GM12878 (cell line): ENCODE measurements around the gene KREMEN2. TPM values are rescaled to one million over a fixed set of nuclear protein-coding genes. Genes with fewer than 3 reads are reported as not detected.

Experiments
- ATAC-seq: fragments of 200-7000 bp; cut with Tn5 transposase; 3 replicates; pipeline ENCODE4 v1.9.1; 2020; ENCODE audit warnings: mild to moderate bottlenecking, moderate library complexity
- BruUV-seq: library from RNA; stranded (reverse); fragments of 400-500 nt; replicated peaks from 2 replicates; lab custom pipeline; 2021; lab: Mats Ljungman, UMichigan
- CTCF ChIA-PET: fragments of 300-600 bp; sonication (Branson Sonifier 250); formaldehyde crosslinking; extraction: SDS; loops from one replicate; lab custom pipeline; 2021; ENCODE audit warnings: inconsistent platforms; lab: Yijun Ruan, JAX
- POLR2A ChIA-PET: fragments of 350-600 bp; formaldehyde crosslinking; extraction: SDS; loops from one replicate; lab custom pipeline; 2021; ENCODE audit warnings: inconsistent platforms; lab: Charles Lee
- RAD21 ChIA-PET: fragments of 300-600 bp; sonication (Branson Sonifier 250); formaldehyde crosslinking; loops from one replicate; lab custom pipeline; 2023; ENCODE audit warnings: antibody characterized with exemption; ENCODE audit not compliant: unreplicated experiment; lab: Charles Lee
- SMC1A ChIA-PET: fragments of 300-600 bp; sonication (Branson Sonifier 250); formaldehyde crosslinking; loops from one replicate; lab custom pipeline; 2023; ENCODE audit not compliant: unreplicated experiment, uncharacterized antibody; lab: Charles Lee
- DNase-seq: peaks from one replicate; pipeline ENCODE4 v3.0.0-alpha.2; 2011; ENCODE audit warnings: low read depth, low spot score
- FAIRE-seq: peaks from 3 replicates; lab custom pipeline; 2011; peaks lifted over from hg19 to GRCh38; lab: Jason Lieb, UNC
- H2AFZ ChIP-seq: 2 replicates; pipeline ENCODE4 v1.6.0; 2011; ENCODE audit warnings: low read depth, low read length, control low read depth; ENCODE audit not compliant: control insufficient read depth
- H3K27ac ChIP-seq: 2 replicates; pipeline ENCODE4 v1.5.1; 2011; ENCODE audit warnings: control low read depth; ENCODE audit not compliant: control insufficient read depth, insufficient read depth
- H3K27me3 ChIP-seq, 2 experiments: replicated peaks in 1 of 2; 2 replicates each; pipeline versions ENCODE4 v1.6.0 to v1.6.1; 2011; ENCODE audit warnings: low read length in 1 of 2; ENCODE audit not compliant: control insufficient read depth in 2 of 2, insufficient read depth in 2 of 2
- H3K36me3 ChIP-seq, 2 experiments: 2 replicates each; pipeline ENCODE4 v1.5.1; 2011; ENCODE audit warnings: low read length in 1 of 2; ENCODE audit not compliant: control insufficient read depth in 2 of 2, insufficient read depth in 2 of 2
- H3K4me1 ChIP-seq: 2 replicates; pipeline ENCODE4 v1.6.1; 2011; ENCODE audit warnings: mild to moderate bottlenecking, low read length, moderate library complexity, mixed read lengths; ENCODE audit not compliant: control insufficient read depth, insufficient read depth
- H3K4me2 ChIP-seq: 2 replicates; pipeline ENCODE4 v1.6.0; 2011; ENCODE audit warnings: control low read depth; ENCODE audit not compliant: control insufficient read depth, insufficient read depth
- H3K4me3 ChIP-seq: fragments of 200-600 bp; sonication (generic); 2 replicates; pipeline ENCODE4 v1.5.1; 2016
- H3K79me2 ChIP-seq: 2 replicates; pipeline ENCODE4 v1.6.0; 2011; ENCODE audit warnings: low read length; ENCODE audit not compliant: control insufficient read depth, insufficient read depth
- H3K9ac ChIP-seq: 2 replicates; pipeline ENCODE4 v1.8.0; 2011; ENCODE audit warnings: low read length, control low read depth, mixed read lengths; ENCODE audit not compliant: control insufficient read depth, insufficient read depth
- H3K9me3 ChIP-seq: replicated peaks from 3 replicates; pipeline ENCODE4 v1.5.1; 2011; ENCODE audit warnings: mild to moderate bottlenecking, low read length; ENCODE audit not compliant: control insufficient read depth, insufficient read depth
- H4K20me1 ChIP-seq: 2 replicates; pipeline ENCODE4 v1.6.0; 2011; ENCODE audit not compliant: control insufficient read depth, insufficient read depth
- BCL11A ChIP-seq: IDR thresholded peaks from 2 replicates; pipeline ENCODE4 v1.6.1; 2011; ENCODE audit warnings: low read depth, low read length
- NFYB ChIP-seq: IDR thresholded peaks from 2 replicates; pipeline ENCODE4 v1.6.1; 2011; ENCODE audit warnings: low read depth, mild to moderate bottlenecking, low read length, improper control_type of control experiment, moderate library complexity; ENCODE audit not compliant: insufficient read depth
- RB1 ChIP-seq: fragments of 450-650 bp; formaldehyde crosslinking; IDR thresholded peaks from 2 replicates; pipeline ENCODE4 v1.6.1; 2017; ENCODE audit warnings: mild to moderate bottlenecking, borderline replicate concordance
- RUNX3 ChIP-seq: IDR thresholded peaks from 2 replicates; pipeline ENCODE4 v1.6.1; 2012; ENCODE audit warnings: low read length, inconsistent platforms
- SREBF1 ChIP-seq: IDR thresholded peaks from 2 replicates; pipeline ENCODE4 v1.6.1; 2012; ENCODE audit warnings: mild to moderate bottlenecking, low read length
- TCF12 ChIP-seq: IDR thresholded peaks from 2 replicates; pipeline ENCODE4 v1.6.1; 2011; ENCODE audit warnings: low read depth, mild to moderate bottlenecking, low read length
- YY1 ChIP-seq: IDR thresholded peaks from 2 replicates; pipeline ENCODE4 v1.6.1; 2011; ENCODE audit warnings: low read depth, mild to moderate bottlenecking, low read length
- WGBS: methylation state at CpG from one replicate; pipeline ENCODE4 v1.1.6; 2016; ENCODE audit warnings: low lambda C conversion rate; ENCODE audit not compliant: insufficient replicate concordance, insufficient coverage; ENCODE audit errors: missing lambda C conversion rate; 5-methylcytosine and 5-hydroxymethylcytosine counted together
- in situ Hi-C: fragments of 300-500 bp; cut with MboI; formaldehyde crosslinking; loops from 9 replicates; pipeline ENCODE4 v1.14.3; 2018; ENCODE audit warnings: mixed read lengths
- intact Hi-C: fragments of 100-400 bp; cut with micrococcal nuclease; formaldehyde crosslinking; loops from one replicate; pipeline ENCODE4 v1.14.2; 2022; ENCODE audit not compliant: unreplicated experiment
- polyA plus RNA-seq, 11 experiments: library from polyadenylated mRNA; depleted of rRNA in 4 of 11; unstranded in 6 of 11; stranded (reverse) in 5 of 11; fragments of >200 nt; fragmentation: Nextera tagmentation in 4 of 11; fragmentation: Illumina TruSeq in 1 of 11; extraction: Ambion mirVana in 4 of 11; extraction: Trizol in 1 of 11; gene quantifications; 1 replicate in 1 of 11; 2 replicates in 10 of 11; pipeline versions ENCODE4 v1.2.1 to v1.2.3, GENCODE V29; 2011 to 2016; ENCODE audit warnings: inconsistent platforms in 2 of 11, missing spikeins in 2 of 11, low read depth in 1 of 11
- total RNA-seq, 4 experiments: library from RNA; depleted of rRNA in 3 of 4; stranded (reverse); fragments of >200 nt in 3 of 4; fragmentation: Illumina TruSeq in 1 of 4; extraction: Trizol in 1 of 4; gene quantifications; 2 replicates each; pipeline versions ENCODE4 v1.2.1 to v1.2.3, GENCODE V29; 2013 to 2021

Gene KREMEN2
- total and polyA plus RNA-seq, 10 of the 15 experiments (the other 5 are each of a cell fraction or from before 2014, with no cell fraction given) = 0.06 to 3.7 (median 0.83) TPM; not detected in 2

DNA sequence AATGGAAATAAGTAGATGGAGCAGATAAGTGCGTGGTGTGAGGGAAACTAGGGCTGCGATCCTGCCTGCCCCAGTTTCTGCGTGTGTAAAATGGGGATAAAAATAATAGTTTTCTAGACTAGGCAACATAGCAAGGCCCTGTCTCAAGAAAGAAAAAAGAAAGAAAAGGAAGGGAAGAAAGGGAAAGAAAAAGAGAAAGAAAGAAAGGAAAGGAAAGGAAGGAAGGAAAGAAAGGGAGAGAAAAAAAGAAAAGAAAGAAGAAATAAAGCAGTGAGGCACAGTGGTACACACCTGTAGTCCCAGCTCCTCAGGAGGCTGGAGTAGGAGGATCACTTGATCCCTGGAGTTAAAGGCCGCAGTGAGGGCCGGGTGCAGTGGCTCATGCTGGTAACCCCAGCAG is 18.3 kb downstream of the KREMEN2 start:
- no peak overlapping the region for H2AFZ ChIP-seq
- H3K9me3 ChIP-seq = no peaks in the 10 kb centered on the region
- no peaks in the 10 kb centered on the region for H4K20me1 ChIP-seq
- ChIA-PET POLR2A (interaction anchor here (0.6 to 0.7 kb wide), 2 partner anchors 25 to 69 kb away, joined by 3 to 6 read pairs; no protein-coding TSS in a partner anchor), SMC1A (interaction anchor here (1.0 to 1.5 kb wide), 2 partner anchors 36 to 46 kb away, joined by 3 to 5 read pairs; no protein-coding TSS in a partner anchor), RAD21 (interaction anchor here (0.6 to 1.2 kb wide), 5 partner anchors 22 to 76 kb away, joined by 3 to 4 read pairs (median 3); partner anchors contain the start of gene TNFRSF12A), CTCF (interaction anchor here (1.0 to 2.3 kb wide), 16 partner anchors 10 to 192 kb away, joined by 3 to 13 read pairs (median 5); partner anchors contain the start of genes FLYWCH2, KREMEN2 and PAQR4)
- H3K4me3 ChIP-seq = no peak overlapping the region
- H3K9ac ChIP-seq = no peak overlapping the region
- DNase-seq (no peak), FAIRE-seq (no peak), ATAC-seq (no peak)
- intact Hi-C loops (loop anchor here (5.0 kb wide), 2 partner anchors 55 to 75 kb away; no protein-coding TSS in a partner anchor), in situ Hi-C loops (no loop called here)
- H3K27me3 ChIP-seq = no peaks in the 10 kb centered on the region
- peaks cover 11% of the 10 kb centered on the region for H3K79me2 ChIP-seq
- no peak overlapping the region for H3K27ac ChIP-seq
- BruUV-seq = no TSS peak
- peaks cover 0 to 1% of the 10 kb centered on the region in 2 experiments; a peak in 1 of 4 replicates for H3K36me3 ChIP-seq
- 74% methylated on average over 5 of the region's 5 CpGs for WGBS
- peaks cover 7% of the 10 kb centered on the region for H3K4me1 ChIP-seq
- no peak overlapping the region for H3K4me2 ChIP-seq
- TF ChIP-seq TCF12 (no peak), NFYB (no peak), YY1 (no peak), SREBF1 (no peak), RB1 (no peak), BCL11A (no peak), RUNX3 (no peak)
